GM12873 (cell line): ENCODE results near the gene GIN1.

Experiments used
- TF ChIP-seq, protein P1 (sequence below): IDR thresholded peaks from 2 replicates; pipeline ENCODE4 v1.5.1; 2012; ENCODE audit warnings: low read depth, mild to moderate bottlenecking, moderate library complexity, low read length, control low read depth; ENCODE audit not compliant: insufficient read depth; ENCODE audit errors: missing control alignments

Gene GIN1

DNA sequence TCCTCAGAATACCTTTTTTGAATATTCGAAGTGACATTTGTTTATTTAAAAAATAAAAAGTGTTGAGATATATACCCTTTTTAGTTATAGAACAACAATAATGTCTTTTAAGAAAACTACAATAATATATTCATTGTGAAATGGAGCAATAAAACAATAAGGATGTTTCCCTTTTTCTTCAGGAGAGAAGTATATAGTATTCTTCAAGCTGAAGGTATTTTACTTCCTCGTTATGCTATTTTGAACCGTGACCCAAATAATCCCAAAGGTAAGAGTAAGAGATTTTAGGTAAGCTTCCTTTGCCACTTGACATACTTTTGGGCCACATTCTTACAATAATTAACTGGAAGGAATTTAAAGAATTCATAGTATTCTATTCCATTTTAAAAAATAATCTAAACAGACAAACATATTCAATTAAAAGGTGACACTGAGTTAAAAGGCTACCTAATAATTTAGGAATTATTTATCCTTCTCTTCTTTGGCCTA is 18.3 kb upstream of the GIN1 start:
- TF ChIP-seq, protein P1, sequence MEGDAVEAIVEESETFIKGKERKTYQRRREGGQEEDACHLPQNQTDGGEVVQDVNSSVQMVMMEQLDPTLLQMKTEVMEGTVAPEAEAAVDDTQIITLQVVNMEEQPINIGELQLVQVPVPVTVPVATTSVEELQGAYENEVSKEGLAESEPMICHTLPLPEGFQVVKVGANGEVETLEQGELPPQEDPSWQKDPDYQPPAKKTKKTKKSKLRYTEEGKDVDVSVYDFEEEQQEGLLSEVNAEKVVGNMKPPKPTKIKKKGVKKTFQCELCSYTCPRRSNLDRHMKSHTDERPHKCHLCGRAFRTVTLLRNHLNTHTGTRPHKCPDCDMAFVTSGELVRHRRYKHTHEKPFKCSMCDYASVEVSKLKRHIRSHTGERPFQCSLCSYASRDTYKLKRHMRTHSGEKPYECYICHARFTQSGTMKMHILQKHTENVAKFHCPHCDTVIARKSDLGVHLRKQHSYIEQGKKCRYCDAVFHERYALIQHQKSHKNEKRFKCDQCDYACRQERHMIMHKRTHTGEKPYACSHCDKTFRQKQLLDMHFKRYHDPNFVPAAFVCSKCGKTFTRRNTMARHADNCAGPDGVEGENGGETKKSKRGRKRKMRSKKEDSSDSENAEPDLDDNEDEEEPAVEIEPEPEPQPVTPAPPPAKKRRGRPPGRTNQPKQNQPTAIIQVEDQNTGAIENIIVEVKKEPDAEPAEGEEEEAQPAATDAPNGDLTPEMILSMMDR: no peak

DNA sequence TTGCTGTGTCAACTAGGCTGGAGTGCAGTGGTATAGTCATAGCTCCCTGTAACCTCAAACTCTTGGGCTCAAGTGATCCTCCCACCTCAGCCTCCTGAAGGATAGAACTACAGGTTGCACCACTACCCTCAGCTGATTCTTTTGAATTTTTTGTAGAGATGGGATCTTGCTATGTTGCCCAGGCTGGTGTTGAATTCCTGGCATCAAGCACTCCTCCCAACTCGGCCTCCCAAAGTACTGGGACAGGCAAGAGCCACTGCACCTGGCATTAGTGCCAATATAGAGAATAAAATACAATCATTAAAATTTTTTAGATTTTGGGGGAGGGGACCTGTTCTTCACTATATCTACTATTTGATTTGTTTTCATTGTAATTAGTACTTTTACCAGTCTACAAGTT is 15.5 kb upstream of the GIN1 start:
- TF ChIP-seq, protein P1: no peak

DNA sequence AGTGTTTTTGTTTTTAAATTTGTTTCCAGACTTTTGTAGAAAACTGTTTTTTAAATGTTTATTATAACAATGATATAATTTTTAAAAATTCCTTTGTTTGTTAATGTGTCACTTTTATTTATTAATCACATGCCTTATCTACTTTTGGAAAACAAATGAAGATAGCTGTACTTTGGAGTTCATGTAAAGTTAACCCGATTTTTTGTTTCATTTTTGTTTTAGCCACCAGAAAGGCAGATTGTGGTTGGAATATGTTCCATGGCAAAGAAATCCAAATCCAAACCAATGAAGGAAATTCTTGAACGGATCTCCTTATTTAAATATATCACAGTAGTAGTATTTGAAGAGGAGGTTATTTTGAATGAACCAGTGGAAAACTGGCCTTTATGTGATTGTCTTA is 13.3 kb upstream of the GIN1 start:
- TF ChIP-seq, protein P1: no peak

DNA sequence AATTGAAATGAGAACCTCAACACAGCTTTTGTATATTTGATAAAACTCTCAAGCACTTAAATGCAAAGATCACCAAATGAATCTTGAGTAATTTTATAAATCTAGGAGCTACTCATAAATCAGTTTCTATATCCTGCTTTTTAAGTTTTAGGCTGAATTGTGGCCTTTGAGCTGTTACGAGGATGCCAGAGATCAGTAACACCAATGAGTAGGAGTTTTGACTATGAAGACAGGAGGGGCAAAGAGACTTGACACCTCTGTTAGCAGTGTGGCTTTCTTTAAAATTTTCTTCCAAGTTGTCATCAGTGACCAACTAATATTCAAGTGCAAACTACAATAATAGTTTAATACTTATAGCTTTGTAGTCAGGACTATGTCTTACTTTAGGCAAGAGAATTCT is 12.7 kb upstream of the GIN1 start:
- TF ChIP-seq, protein P1: no peak

DNA sequence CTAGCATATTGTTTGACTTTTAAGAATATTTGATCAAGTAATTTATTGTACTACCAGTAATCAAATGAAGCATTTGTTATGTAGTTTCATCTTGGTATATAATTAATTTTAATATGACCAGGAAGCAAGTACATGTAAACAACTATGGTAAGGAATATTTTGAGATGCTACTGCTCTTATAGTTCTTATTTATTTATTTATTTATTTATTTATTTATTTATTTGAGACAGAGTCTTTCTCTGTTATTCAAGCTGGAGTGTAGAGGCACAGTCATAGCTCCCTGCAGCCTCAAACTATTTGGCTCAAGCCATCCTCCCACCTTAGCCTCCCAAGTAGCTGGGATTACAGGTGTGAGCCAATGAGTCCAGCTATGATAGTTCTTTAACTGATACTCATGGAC is 8.3 kb upstream of the GIN1 start:
- TF ChIP-seq, protein P1: no peak

DNA sequence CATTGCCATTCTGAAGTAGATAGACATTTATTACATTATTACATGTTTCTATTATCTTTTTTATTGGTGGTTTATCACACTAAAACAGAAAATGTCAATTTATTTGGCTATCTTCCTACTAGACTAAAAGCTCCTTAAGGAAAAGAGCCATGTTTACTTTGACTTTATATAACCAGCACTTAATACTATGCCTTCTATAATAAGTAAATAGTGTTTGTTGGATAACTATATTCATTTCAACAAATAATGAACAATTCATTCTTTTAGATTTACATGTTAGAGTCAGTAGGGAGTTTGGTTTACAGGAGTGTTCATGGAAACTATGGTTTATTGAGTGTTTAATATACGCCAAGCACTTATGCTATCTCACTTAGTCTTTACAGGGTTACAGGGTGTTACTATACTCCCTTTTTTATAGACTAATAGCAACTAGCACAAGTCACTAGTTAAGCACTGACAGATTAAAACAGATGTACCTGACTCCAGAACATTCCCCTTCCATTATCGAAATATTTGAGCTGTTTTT is 7.4 kb upstream of the GIN1 start:
- TF ChIP-seq, protein P1: no peak

DNA sequence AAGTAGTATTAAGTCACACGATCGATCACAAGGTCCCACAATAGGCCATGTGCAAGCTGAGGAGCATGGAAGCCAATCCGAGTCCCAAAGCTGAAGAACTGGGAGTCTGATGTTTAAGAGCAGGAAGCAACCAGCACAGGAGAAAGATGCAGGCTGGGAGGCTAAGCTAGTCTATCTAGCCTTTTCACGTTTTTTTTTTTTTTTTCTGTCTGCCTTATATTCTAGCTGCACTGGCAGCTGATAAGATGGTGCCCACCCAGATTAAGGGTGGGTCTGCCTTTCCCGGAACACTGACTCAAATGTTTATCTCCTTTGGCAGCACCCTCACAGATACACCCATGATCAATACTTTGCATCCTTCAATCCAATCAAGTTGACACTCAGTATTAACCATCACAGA is 6.6 kb upstream of the GIN1 start:
- TF ChIP-seq, protein P1: no peak
